Adipocyte (in vitro differentiated cells): ENCODE results near the gene ATP4A.

Source experiments
- DNase-seq: peaks from one replicate; pipeline ENCODE4 v3.0.0-alpha.2; 2015; ENCODE audit warnings: low read depth
- H3K27me3 ChIP-seq: replicated peaks from 2 replicates; pipeline ENCODE4 v1.7.0; 2013; ENCODE audit warnings: mild to moderate bottlenecking, low read length, moderate library complexity; ENCODE audit not compliant: control insufficient read depth, insufficient read depth
- H3K36me3 ChIP-seq: 2 replicates; pipeline ENCODE4 v1.7.0; 2013; ENCODE audit warnings: low read length, mild to moderate bottlenecking, moderate library complexity; ENCODE audit not compliant: control insufficient read depth, insufficient read depth, severe bottlenecking
- H3K4me1 ChIP-seq: 2 replicates; pipeline ENCODE4 v1.7.0; 2013; ENCODE audit warnings: mild to moderate bottlenecking, low read length, moderate library complexity; ENCODE audit not compliant: control insufficient read depth, insufficient read depth
- H3K4me3 ChIP-seq: 2 replicates; pipeline ENCODE4 v1.7.0; 2013; ENCODE audit warnings: mild to moderate bottlenecking, low read length, moderate library complexity
- H3K9ac ChIP-seq: 2 replicates; pipeline ENCODE4 v1.7.0; 2013; ENCODE audit warnings: mild to moderate bottlenecking, low read length, moderate library complexity
- H3K9me3 ChIP-seq: 2 replicates; pipeline ENCODE4 v1.7.0; 2013; ENCODE audit warnings: mild to moderate bottlenecking, low read length, moderate library complexity; ENCODE audit not compliant: control insufficient read depth

The ATP4A gene

GRCh38 chr19:35517342-35517741 lies 46.1 kb downstream of the ATP4A start:
- Histone ChIP-seq H3K9me3 (no peaks in the 10 kb centered on the region), H3K4me3 (no peak overlapping the region), H3K4me1 (peaks cover 27% of the 10 kb centered on the region), H3K36me3 (no peaks in the 10 kb centered on the region), H3K27me3 (no peaks in the 10 kb centered on the region), H3K9ac (no peak overlapping the region)
- no peak for DNase-seq

DNA sequence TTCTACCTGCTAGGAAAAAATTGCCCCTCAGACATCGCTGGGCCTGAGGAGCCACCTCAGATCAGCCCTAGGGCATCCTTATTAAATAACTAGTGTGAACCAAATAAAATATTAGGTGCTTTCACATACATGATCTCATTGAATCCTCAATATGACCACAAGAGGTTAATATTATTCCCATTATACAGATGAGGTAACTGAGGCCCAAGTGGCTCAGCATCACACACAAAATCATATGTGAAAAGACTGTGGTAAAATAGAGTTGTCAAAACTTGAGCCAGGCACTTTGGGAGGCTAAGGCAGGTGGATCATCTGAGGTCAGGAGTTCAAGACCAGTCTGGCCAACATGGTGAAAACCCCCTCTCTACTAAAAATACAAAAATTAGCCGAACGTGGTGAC lies 47.1 kb downstream of the ATP4A start:
- Histone ChIP-seq H3K9me3 (no peaks in the 10 kb centered on the region), H3K9ac (no peak overlapping the region), H3K4me3 (no peak overlapping the region), H3K4me1 (peaks cover 27% of the 10 kb centered on the region), H3K36me3 (no peaks in the 10 kb centered on the region), H3K27me3 (no peaks in the 10 kb centered on the region)
- no peak for DNase-seq

GRCh38 chr19:35514282-35514809 lies 49.1 kb downstream of the ATP4A start:
- Histone ChIP-seq H3K27me3 (peaks cover 9% of the 10 kb centered on the region), H3K9me3 (no peaks in the 10 kb centered on the region), H3K4me3 (peak overlapping the region; percentile 56), H3K9ac (peak overlapping the region; percentile 84), H3K36me3 (no peaks in the 10 kb centered on the region), H3K4me1 (peaks cover 32% of the 10 kb centered on the region)
- DNase-seq: peak; percentile 18

GRCh38 chr19:35513628-35514281 lies 49.7 kb downstream of the ATP4A start, which contains the start of gene DMKN:
DMKN (minus strand) TSS chr19:35513649; CDS start chr19:35513475, 174 bp downstream.
- peak within 1 kb of the TSS; percentile 56 for H3K4me3 ChIP-seq
- DNase-seq: peak; percentile 58
- peaks cover 31% of the 10 kb centered on the region for H3K4me1 ChIP-seq
- H3K9me3 ChIP-seq: no peaks in the 10 kb centered on the region
- peak within 1 kb of the TSS; percentile 84 for H3K9ac ChIP-seq
- peaks cover 9% of the 10 kb centered on the region for H3K27me3 ChIP-seq
- no peaks in the 10 kb centered on the region for H3K36me3 ChIP-seq

GRCh38 chr19:35512831-35513627 lies 50.4 kb downstream of the ATP4A start:
- Histone ChIP-seq H3K27me3 (peaks cover 10% of the 10 kb centered on the region), H3K36me3 (no peaks in the 10 kb centered on the region), H3K9ac (no peak overlapping the region), H3K9me3 (no peaks in the 10 kb centered on the region), H3K4me1 (peaks cover 25% of the 10 kb centered on the region), H3K4me3 (peak overlapping the region; percentile 0)
- no peak for DNase-seq

GRCh38 chr19:35511337-35511736 lies 52.1 kb downstream of the ATP4A start:
- Histone ChIP-seq H3K9me3 (no peaks in the 10 kb centered on the region), H3K27me3 (peaks cover 14% of the 10 kb centered on the region), H3K4me1 (peaks cover 22% of the 10 kb centered on the region), H3K4me3 (no peak overlapping the region), H3K9ac (no peak overlapping the region), H3K36me3 (no peaks in the 10 kb centered on the region)
- DNase-seq: no peak

DNA sequence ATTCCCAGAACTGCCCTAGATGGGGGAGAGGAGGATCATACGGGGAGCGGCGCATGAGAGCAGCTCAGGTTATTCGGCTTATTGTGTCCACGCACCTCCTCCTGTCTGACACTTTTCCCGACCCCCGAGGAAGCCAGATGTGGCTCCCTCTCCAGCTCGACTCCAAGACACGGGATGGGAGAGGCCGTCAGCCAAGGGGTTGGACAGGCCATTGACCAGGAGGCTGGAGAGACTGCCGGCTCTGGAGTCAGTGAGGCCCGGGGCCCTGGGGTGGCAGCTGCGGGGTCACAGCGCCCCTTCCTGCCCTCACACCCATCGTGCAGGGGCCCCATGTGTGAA lies 52.9 kb downstream of the ATP4A start:
- no peaks in the 10 kb centered on the region for H3K9me3 ChIP-seq
- H3K4me3 ChIP-seq: no peak overlapping the region
- peaks cover 22% of the 10 kb centered on the region for H3K4me1 ChIP-seq
- DNase-seq: no peak
- no peak overlapping the region for H3K9ac ChIP-seq
- peaks cover 14% of the 10 kb centered on the region for H3K27me3 ChIP-seq
- peaks cover 1% of the 10 kb centered on the region for H3K36me3 ChIP-seq

GRCh38 chr19:35509861-35510625 lies 53.4 kb downstream of the ATP4A start:
- peak; percentile 82 for DNase-seq
- peaks cover 22% of the 10 kb centered on the region for H3K4me1 ChIP-seq
- peaks cover 5% of the 10 kb centered on the region for H3K36me3 ChIP-seq
- peak overlapping the region; percentile 69 for H3K4me3 ChIP-seq
- peak overlapping the region; percentile 60 for H3K9ac ChIP-seq
- peaks cover 14% of the 10 kb centered on the region for H3K27me3 ChIP-seq
- no peaks in the 10 kb centered on the region for H3K9me3 ChIP-seq

GRCh38 chr19:35509018-35509652 lies 54.3 kb downstream of the ATP4A start:
- H3K4me1 ChIP-seq: peaks cover 17% of the 10 kb centered on the region
- DNase-seq: no peak
- no peak overlapping the region for H3K4me3 ChIP-seq
- H3K9me3 ChIP-seq: no peaks in the 10 kb centered on the region
- H3K27me3 ChIP-seq: peaks cover 14% of the 10 kb centered on the region
- peaks cover 5% of the 10 kb centered on the region for H3K36me3 ChIP-seq
- no peak overlapping the region for H3K9ac ChIP-seq

DNA sequence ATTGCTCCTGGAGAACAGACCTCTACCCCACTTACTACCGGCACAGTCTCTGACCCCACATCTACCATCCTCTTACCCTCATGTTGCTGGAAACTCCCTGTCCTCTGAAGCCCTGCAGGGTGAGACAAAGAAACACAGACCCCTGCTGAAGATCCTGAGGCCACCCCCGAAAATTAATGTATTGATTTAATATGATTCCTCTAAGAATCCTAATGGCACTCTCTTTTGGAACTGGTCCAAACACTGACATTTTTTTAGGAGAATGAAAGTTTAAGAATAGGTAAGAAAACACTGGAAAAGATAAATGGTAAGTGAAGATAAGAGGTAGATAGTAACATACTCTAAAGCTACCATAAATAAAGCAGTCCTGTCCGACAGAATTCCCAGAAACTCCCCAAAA lies 55.3 kb downstream of the ATP4A start:
- Histone ChIP-seq H3K27me3 (peaks cover 14% of the 10 kb centered on the region), H3K4me1 (peaks cover 7% of the 10 kb centered on the region), H3K9ac (no peak overlapping the region), H3K4me3 (no peak overlapping the region), H3K36me3 (peaks cover 5% of the 10 kb centered on the region), H3K9me3 (no peaks in the 10 kb centered on the region)
- DNase-seq: no peak
